ENCODE measurements around the gene NR2F2. TPM values are rescaled to one million over a fixed set of nuclear protein-coding genes. Genes with fewer than 3 reads are reported as not detected.

Gene NR2F2
- total RNA-seq, 1 donor from 2014 or later = 50.6 TPM

- no peak for TF ChIP-seq CTCF (IDR thresholded peaks at IDR 0.05)
- peaks cover 2% of the 10 kb centered on the region for H3K4me1 ChIP-seq
- H3K27me3 ChIP-seq (ENCODE audit: low read depth) = peaks cover 32% of the 10 kb centered on the region
- H3K36me3 ChIP-seq = no peaks in the 10 kb centered on the region
- H3K4me3 ChIP-seq = peak overlapping the region; percentile 71
- DNase-seq (no peak), ATAC-seq (no peak)
- peak overlapping the region; percentile 90 for H3K27ac ChIP-seq
- intact Hi-C loops (cut with DNase I) = no loop called here
- H3K9me3 ChIP-seq = no peaks in the 10 kb centered on the region
Measured at GRCh38 chr15:96346409-96346970, 16.0 kb downstream of the NR2F2 start.

- H3K9me3 ChIP-seq = no peaks in the 10 kb centered on the region
- H3K4me1 ChIP-seq = no peaks in the 10 kb centered on the region
- H3K27me3 ChIP-seq (ENCODE audit: low read depth) = peaks cover 40% of the 10 kb centered on the region
- H3K36me3 ChIP-seq = no peaks in the 10 kb centered on the region
- TF ChIP-seq CTCF (IDR thresholded peaks at IDR 0.05) = no peak
- intact Hi-C loops (cut with DNase I) = no loop called here
- no peak for ATAC-seq
- DNase-seq = no peak
- peak overlapping the region; percentile 90 for H3K27ac ChIP-seq
- peak overlapping the region; percentile 39 for H3K4me3 ChIP-seq
Measured at GRCh38 chr15:96347181-96348111, 16.9 kb downstream of the NR2F2 start.

- DNase-seq (no peak), ATAC-seq (no peak)
- Histone ChIP-seq H3K4me1 (no peaks in the 10 kb centered on the region), H3K27me3 (ENCODE audit: low read depth) (peaks cover 47% of the 10 kb centered on the region), H3K27ac (peak overlapping the region; percentile 90), H3K9me3 (no peaks in the 10 kb centered on the region), H3K4me3 (no peak overlapping the region), H3K36me3 (no peaks in the 10 kb centered on the region)
- TF ChIP-seq CTCF (IDR thresholded peaks at IDR 0.05) = no peak
- intact Hi-C loops (cut with DNase I) = no loop called here
Measured at GRCh38 chr15:96348112-96349027, 17.9 kb downstream of the NR2F2 start.

- peaks cover 44% of the 10 kb centered on the region for H3K27me3 ChIP-seq (ENCODE audit: low read depth)
- peak overlapping the region; percentile 51 for H3K27ac ChIP-seq
- H3K36me3 ChIP-seq = no peaks in the 10 kb centered on the region
- no peaks in the 10 kb centered on the region for H3K4me1 ChIP-seq
- H3K9me3 ChIP-seq = no peaks in the 10 kb centered on the region
- DNase-seq = no peak
- no peak overlapping the region for H3K4me3 ChIP-seq
- intact Hi-C loops (cut with DNase I) = no loop called here
- no peak for TF ChIP-seq CTCF (IDR thresholded peaks at IDR 0.05)
- ATAC-seq = no peak
Measured at GRCh38 chr15:96349034-96349856, 18.7 kb downstream of the NR2F2 start.
